GM10266 (cell line): ENCODE measurements around the gene KRT33B.
A peak's percentile ranks its signal among the peaks of the same experiment; 100 is the strongest.

ENCODE experiments used
- DNase-seq: peaks from one replicate; pipeline ENCODE4 v3.0.0; 2012; ENCODE audit errors: extremely low spot score
- CTCF ChIP-seq: IDR thresholded peaks from 2 replicates; pipeline ENCODE4 v1.5.1; 2012; ENCODE audit warnings: mild to moderate bottlenecking, low read depth; ENCODE audit not compliant: control insufficient read depth, insufficient read depth; ENCODE audit errors: missing control alignments

Gene KRT33B

GRCh38 chr17:41327411-41328120 lies 42.0 kb downstream of the KRT33B start:
- DNase-seq: no peak
- TF ChIP-seq CTCF: no peak

DNA sequence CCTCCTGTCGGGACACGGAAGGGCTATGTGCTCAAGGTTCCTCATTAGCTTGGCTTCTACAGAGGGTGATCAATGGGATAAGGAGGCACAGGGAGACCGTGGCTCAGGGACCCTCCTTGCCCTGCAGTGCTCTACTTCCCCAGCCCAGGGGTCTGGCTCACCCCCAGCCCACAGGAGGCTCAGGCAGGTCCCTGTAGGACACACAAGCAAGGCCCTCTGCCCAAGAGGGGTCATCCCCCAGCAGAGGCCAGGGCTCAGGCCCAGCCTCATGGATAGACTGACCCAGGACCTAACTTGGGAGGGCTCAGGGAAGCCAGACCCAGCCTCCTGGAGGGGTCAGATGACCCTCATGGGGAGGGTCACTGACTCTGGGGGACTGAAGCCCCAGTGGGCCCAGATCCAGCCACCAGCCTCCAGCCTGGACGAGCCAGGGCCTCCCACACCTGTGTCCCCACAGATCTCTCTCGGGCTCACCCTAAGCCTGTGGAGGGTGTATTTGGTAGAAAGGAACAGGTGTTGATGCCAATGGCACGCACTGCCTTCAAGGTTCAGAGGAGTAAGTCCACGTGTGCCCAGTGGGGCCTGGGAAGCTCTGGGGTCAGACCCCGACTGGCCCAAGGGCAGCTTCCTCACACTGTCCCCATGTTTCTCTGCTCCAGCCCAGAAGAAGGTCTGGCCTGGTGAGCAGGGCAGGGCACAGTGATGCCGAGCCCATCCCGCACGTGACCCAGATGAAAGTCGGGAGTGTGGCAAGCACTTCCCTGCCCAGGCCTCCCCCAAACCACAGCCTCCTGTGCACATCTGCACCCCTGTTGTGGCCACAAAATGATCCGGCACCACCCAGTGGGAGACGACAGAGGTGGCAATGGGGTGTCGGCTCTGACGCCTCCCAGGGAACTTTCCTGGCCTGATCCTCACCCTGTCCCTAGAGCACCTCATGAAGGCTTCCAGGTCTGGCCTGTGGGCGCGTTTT lies 43.2 kb downstream of the KRT33B start:
- DNase-seq: no peak
- TF ChIP-seq CTCF: no peak

GRCh38 chr17:41325611-41326010 lies 44.0 kb downstream of the KRT33B start:
- no peak for TF ChIP-seq CTCF

GRCh38 chr17:41325126-41325525 lies 44.5 kb downstream of the KRT33B start:
- TF ChIP-seq CTCF: no peak
- no peak for DNase-seq

More at GRCh38 chr17:41325611-41326010, 44.0 kb downstream of the KRT33B start:
- DNase-seq: no peak

DNA sequence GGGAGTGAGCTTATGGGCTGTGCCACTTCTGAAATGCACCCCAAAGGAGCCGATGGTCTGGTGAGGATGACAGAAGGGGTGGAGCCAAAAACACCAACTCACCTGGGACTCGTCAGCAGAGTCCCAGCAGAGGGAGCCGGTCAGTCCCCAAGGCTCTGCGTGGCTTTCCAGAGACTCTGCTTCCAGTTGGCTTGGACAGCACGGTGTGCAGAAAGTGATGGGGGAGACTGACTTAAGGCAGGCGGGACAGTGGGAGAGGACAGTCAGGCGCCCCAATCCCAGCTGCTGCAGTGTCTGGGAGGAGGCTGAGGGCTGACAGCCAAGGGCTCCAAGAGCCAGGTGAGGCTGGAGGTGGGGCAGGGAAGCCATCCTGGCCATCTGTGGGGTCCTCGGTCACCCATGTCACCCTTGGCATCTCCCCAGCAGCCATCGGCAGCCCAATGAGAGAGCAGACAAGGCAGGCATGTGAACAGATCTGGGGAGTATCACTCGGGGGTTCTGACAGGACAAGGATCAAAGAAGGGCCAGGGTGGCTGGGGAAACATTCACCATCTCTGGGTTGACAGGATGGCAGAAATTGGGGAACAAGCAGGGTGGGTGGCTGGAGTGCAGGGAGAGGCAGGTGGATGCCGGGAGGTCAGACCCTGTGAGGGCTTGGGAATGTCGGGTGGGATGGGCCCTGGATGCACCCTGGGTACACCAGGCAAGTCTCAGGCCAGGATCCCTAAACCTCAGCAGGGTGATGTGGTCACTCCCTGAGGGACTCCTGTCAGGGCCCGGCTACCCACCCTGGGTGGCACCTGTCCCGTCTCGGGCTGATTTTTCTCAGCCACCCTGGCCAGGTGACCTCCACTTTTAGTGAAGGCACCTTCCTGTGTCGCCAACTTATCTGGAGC lies 45.2 kb downstream of the KRT33B start:
- peak; percentile 9 for TF ChIP-seq CTCF
- no peak for DNase-seq

DNA sequence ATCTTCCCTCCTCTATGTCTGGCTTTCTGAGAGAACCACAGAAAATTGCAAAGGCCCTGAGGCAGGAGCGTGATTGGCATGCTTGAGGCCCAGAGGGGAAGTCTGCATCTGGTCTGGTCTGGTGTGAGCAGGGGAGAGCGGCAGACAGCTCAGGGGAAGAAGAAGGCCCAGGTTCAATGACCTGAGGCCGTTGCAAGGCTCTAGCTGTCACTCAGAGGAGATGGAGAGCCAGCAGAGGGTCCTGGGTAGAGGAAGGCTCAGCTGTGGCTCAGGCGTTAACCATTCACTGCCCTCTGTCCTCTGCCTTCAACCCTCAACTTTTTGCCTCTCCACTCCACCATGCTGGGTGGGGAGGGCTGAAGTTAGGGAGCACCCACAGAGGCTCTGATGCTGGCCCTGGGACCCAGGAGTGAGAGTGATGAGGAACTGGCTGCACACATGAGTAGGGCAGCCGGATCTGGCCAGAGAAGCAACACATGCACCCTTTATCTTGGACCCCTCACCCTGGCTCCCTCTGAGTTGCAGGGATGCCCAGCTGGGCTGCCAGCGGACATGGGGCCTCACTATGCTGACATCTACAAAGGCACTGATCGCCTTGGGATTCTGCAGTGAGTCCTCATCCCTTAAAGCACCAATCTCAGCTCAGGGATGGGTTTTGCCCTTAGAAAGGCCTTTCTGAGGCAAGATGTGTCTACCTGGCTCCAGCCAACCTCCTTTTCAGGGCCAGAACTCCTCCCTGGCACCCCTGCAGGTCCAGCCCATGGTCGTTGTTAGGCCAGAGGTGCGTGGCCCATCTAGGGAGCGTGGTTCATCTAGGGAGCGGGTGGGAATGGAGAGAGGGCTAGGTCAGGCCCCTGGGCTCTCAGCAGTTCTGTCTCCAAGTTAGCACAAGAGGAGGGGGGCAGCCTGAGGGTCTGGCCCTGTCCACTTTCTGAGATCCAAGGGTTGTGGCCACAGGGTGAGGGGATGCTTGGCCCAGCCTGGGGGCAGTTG lies 46.4 kb downstream of the KRT33B start:
- no peak for DNase-seq
- no peak for TF ChIP-seq CTCF
